ENCODE results near the gene OSBP2.
A peak's percentile ranks its signal among the peaks of the same experiment; 100 is the strongest.
"Not testable (repeated sequence)": the region's sequence is repeated elsewhere in the genome, so short reads cannot be mapped to it uniquely, and the experiment has no call there.

The OSBP2 gene, protein sequence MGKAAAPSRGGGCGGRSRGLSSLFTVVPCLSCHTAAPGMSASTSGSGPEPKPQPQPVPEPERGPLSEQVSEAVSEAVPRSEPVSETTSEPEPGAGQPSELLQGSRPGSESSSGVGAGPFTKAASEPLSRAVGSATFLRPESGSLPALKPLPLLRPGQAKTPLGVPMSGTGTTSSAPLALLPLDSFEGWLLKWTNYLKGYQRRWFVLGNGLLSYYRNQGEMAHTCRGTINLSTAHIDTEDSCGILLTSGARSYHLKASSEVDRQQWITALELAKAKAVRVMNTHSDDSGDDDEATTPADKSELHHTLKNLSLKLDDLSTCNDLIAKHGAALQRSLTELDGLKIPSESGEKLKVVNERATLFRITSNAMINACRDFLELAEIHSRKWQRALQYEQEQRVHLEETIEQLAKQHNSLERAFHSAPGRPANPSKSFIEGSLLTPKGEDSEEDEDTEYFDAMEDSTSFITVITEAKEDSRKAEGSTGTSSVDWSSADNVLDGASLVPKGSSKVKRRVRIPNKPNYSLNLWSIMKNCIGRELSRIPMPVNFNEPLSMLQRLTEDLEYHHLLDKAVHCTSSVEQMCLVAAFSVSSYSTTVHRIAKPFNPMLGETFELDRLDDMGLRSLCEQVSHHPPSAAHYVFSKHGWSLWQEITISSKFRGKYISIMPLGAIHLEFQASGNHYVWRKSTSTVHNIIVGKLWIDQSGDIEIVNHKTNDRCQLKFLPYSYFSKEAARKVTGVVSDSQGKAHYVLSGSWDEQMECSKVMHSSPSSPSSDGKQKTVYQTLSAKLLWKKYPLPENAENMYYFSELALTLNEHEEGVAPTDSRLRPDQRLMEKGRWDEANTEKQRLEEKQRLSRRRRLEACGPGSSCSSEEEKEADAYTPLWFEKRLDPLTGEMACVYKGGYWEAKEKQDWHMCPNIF

DNA sequence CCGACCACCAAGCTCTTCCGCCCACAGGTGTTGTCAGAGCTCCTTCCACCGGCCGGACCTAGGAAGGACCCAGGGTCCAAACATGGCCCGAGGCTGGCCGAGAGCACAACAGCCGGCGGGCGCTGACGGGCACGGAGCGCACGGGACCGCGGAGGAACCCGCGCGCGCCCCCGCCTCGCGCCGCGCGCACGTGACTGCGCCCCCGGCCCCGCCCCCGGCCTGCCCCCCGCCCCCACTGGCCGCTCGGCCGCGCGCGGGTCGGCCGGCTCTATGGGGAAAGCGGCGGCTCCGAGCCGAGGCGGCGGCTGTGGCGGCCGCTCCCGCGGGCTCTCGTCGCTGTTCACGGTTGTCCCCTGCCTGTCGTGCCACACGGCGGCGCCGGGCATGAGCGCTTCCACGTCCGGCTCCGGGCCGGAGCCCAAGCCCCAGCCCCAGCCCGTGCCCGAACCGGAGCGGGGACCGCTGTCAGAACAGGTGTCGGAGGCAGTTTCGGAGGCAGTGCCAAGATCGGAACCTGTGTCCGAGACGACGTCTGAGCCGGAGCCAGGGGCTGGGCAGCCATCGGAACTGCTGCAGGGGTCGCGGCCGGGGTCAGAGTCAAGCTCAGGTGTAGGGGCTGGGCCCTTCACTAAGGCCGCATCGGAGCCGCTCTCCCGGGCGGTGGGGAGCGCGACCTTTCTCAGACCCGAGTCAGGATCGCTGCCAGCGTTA, at the start of gene OSBP2:
Gene OSBP2 (plus strand): TSS at position 235 of the 711 bp plus-strand sequence. CDS start 36 bp downstream, at position 271.
- DNase-seq = no peak

DNA sequence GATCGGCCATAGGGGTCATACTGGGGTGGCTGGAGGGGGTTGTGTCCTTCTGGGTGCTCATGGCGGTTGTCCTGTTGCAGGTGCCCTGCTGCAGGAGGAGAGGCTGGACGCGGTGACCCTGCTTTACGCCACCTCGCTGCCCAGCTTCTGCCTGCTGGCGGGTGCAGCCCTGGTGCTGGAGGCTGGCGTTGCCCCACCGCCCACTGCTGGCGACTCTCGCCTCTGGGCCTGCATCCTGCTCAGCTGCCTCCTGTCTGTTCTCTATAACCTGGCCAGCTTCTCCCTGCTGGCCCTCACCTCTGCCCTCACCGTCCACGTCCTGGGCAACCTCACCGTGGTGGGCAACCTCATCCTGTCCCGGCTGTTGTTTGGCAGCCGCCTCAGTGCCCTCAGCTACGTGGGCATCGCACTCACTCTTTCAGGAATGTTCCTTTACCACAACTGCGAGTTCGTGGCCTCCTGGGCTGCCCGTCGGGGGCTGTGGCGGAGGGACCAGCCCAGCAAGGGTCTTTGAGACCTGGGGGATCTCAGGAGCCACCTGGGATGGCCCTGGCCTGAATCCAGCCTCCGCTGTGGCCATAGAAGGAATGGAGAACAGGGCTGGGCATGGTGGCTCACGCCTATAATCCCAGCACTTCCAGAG, 48.0 kb upstream of the OSBP2 start:
- no peak for DNase-seq

DNA sequence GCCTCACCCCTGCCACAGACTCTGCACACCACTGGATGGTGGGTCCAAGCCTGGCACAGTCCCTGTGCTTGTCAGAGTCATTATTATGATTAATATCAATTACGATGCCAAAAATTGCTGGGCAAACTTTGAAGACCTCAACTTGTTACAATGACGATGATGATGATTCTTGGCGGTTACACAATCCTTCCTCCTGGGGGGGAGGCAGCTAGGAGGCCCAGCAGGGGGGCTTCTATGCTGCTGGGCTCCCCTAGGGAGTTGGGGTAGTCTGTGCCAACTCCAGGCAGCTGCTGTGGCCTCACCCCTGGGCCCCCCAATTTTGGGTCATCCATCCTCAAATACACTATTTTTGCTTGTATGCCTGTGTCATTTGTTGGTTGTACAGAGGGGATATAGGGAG, 47.1 kb upstream of the OSBP2 start:
- no peak for DNase-seq

DNA sequence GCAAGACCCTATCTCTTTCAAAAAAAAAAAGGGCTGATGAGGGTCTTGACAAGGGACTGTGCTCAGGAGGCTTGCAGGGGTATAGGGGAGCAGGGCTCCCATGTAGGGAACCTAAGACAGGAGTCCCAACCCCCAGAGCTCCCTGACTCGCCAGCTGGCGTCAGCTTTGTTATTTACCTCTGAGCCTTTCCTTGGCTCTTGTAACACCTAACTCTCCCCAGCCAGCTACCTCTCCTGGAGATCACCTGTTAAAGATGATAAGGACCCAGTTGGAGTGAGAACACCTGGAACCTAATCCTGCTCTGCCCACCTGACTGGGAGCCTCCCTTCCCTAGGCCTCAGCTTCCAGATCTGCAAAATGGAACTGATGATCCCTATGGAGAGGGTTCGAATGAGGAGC, 45.8 kb upstream of the OSBP2 start:
- no peak for DNase-seq

DNA sequence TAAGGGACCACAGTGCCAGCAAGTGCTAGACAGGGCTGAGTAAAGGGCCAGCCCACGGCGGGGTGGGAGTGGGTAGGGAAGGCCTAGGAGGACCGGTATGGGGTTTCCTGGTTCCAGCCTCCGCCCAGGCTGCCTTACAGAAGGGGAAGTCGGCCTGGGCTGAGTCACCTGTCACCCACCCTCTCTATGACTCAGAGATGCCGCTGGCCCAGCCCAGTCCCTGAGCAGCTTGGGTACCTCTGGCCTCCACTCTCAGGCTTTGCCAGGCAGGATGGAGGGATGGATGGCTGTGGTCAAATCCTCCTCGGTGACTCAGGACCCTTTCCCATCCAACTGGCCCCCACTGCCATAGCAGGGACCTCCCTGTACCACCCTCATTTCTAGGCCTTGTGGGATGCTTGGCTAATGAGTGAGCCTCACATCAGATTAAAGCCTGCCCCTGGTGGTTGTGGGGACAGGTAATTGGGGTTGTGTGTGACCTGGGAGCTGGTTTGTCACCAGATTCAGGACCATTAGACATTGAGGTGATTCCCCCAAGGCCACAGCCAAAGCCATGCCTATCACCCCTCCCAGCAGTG, 45.2 kb upstream of the OSBP2 start:
- no peak for DNase-seq

DNA sequence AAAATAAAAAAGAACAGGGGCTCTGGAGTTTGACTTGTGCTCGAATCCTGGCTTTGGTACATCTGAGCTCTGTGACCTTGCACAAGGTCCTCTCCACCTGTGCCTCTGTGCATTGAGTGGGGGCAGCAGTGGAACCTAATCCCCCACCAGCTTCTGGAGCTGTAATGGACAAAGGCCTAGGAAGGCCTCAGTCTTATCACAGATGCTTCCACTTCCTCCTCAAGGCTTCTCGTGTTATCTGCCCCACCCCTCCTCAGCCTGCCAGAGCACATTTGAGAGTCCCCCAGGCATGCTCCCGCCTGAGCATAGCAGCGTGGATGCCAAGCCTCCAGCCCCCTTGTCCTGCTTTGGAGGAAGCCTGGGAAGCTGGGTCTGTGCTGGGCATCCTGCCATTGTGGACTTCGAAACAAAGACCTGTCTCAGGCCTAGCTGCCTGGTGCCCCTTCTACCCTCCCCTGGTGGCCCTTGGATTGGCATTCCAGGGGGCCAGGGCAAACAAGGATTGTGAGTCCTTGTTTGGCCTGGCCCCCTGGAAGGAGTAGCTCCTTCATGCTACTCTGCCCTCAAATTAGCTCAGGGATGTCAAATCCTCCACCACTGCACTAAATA, 44.1 kb upstream of the OSBP2 start:
- no peak for DNase-seq

DNA sequence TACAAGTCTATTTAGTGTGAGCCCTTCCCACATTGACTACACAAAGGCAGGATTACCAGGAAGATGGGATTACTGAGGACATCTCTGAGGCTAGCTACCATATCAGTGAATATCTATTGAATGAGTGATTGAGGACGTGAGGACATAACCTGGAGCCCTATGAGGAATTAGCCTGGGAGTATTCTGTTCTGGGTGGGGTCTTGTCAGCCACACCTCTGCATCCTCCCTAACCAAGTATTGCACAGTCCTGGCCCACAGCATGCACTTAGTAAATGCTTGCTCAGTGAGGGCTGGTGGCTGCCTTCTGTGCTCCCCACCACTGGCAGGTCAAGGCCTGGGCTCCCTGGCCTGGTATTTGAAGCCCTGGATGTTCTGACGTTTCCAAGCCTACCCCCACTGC, 41.8 kb upstream of the OSBP2 start:
- DNase-seq = no peak

DNA sequence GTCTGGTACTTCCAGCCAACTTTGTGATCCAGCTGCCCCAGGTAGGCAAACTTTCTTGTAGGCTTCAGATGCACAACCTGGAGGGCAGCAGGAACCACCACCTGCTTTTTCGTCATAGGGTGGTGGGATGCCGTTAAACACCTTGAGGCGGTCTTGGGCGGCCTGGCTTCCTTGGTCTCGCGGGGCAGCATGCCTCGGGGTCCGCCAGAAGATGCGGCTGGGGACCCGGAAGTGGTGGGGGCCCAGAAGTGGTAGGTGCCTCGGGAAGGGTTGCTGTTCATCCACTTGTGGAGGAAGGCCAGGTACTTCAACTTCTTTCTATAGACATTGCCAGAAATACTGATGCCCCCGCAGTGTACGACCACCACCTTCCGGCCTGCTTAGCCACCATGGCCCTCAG, 40.3 kb upstream of the OSBP2 start:
- no peak for DNase-seq

DNA sequence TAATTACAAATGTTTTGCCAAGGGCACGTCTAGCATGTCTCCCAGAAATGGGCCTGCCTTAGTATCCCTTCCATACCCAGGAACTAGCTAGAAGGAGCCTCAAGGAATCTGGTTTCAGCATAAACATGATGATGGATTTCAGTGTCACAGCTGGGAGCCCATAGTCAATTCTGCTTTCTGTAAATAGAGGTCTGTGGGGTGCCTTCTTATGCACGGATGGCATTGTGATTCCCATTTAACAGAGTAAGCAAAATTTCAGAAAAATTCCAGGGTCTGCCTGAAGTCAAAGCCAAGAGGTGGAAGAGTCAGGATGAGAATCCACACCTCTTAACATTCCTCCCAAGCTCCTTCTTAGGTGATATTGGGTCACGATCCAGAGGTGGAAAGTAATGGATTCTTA, 39.1 kb upstream of the OSBP2 start:
- no peak for DNase-seq

DNA sequence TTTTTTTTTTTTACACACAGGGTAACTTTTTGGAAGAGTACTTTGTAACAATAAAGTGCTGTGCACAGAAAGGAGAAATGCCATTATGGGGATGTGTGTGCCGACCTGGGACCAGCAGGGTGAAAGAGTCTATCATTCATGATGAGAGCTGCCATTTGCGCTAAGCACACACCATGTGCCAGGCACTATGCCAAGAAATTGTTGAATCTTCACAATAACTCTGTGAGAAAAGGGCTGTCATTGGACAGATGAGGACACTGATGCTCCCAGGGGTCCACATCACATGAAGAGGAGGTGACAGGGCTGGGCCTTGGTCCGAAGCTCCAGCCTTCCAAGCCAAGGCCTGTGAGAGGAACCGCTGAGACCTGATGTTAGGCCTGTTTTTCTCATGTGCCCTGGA, 32.6 kb upstream of the OSBP2 start:
- no peak for DNase-seq

DNA sequence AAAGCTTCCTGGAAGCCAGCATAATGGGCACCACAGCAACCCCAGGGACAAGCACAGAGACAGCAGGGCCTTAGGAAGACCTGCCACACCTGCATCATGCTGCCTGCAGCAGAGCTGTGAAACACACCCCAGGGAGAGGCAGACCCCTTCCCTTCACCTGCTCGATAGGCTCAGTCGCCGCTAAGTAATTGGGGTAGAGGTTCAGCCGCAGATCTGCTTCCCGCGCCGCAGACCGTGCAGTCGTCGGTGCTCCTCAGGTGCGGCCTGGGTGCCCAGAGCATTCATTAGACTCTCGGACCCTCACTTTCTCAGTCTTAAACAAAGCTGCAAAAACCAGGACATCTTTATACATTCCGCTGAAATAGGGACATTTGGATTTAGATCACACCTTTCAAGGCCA, 29.9 kb upstream of the OSBP2 start:
- no peak for DNase-seq

DNA sequence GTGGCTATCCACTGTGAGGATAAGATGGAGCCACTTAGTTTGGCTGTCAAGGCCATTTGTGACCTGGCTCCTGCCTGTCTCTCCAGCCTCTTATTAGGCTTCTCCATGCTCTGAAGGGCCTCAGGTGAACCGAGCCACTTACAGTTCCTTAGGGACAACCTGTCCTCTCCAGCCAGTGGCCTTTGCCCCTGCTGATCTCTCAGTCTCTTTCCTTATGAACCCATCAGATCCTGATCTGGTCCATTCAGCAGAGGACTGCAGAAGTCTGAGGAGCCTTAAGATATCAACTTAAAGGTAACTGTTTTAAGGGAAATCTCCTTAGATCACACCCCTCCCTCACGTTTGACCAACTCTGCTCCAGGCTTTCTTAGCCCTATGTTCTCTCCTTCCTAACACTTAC, 29.4 kb upstream of the OSBP2 start:
- DNase-seq = no peak

DNA sequence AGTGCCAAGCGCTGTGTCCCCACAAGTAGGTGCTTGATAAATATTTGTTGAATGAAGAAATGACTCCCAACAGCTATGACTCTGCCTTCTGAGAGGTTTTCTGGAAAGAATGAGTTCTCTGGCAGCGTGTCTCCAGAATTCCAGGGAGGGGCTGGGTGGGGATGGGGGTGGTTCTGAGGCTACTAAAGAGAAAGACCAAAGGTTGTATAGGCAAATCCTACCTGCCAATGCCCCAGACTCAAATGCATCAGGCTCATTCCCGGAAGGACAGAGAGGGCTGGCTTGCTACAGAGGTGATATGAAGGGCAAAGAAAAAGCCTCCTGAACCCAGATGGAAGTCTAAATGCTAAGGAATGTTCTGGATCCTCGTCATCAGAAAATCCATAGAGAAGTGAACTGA, 28.9 kb upstream of the OSBP2 start:
- DNase-seq = no peak

DNA sequence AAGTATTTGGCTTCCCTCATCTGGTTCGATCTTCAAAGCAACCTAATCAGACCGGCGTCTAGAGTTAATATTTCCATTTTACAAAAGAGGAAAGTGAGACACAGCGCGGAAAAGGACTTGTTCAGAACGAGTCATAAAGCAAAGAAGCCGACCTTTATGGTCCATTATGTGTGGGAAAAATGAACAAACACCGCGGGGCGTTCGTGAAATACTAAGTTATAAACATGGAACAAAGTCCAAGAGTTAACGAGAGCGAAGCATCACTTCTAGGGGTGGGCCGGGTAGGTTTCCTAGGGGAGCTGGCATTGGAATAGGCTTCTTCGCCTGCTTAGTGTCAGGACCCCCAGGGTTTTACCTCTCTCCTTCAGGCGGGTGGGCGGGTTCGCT, 27.6 kb upstream of the OSBP2 start:
- no peak for DNase-seq

DNA sequence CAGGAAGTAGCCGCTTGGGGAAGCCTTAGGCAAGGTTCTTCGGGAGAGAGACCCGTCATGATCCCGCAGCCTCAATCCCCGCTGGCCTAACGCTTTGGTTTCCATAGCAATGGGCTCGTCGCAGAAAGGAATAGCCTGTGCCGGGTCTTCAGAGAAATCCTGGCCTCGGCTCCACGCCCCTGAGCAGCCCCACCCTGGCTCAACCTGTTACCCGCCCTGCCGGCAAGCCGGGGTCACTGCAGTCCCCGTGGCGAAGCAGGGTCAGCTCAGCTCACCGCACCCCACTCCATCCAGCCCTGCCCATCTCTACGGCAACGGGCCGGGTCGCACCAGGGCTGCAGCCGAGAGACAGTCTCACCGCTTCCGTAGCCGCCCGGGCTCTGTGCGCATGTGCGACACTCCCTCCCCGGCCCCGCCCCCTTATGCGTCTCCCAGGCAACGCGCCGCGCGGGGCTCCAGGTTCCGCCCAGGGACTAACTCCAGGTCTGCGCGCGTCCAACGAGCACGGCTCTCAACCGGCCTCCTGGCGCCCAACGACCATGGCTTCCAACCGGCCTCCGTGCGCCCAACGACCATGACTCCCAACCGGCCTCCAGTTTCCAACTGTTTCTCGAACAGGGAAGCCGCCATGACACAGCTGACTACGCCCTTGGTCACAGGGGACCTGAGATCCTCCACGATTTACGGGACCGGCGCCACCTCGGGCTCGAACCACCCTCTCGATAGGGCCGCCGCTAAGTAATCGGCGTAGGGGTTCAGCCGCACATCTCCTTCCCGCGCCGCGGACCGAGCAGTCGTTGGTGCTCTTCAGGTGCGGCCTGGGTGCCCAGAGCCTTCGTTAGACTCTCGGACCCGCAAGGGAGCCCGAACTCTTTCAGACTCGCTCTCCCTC, 26.9 kb upstream of the OSBP2 start, which contains the start of gene DUSP18:
Gene DUSP18 (minus strand): TSS at position 382 of the 892 bp plus-strand sequence. CDS start 3,872 bp downstream, outside the sequence.
- DNase-seq = peak; percentile 53

DNA sequence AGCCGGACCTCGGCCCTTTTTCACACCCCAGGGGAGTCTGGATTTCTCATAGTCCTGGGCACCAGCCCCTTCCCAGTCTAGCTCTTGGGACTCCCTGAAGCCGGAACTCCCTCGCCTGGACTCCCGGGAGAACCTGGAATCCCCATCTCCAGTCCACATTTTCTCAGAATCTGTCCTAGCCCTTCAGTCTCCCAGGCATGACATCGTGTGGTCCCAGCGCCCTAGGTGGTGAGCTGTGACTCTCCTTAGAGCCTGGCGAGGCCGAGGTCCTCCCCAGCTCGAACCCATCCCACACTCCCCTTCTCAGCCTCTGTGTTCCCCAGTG, 26.3 kb upstream of the OSBP2 start:
- DNase-seq = no peak

DNA sequence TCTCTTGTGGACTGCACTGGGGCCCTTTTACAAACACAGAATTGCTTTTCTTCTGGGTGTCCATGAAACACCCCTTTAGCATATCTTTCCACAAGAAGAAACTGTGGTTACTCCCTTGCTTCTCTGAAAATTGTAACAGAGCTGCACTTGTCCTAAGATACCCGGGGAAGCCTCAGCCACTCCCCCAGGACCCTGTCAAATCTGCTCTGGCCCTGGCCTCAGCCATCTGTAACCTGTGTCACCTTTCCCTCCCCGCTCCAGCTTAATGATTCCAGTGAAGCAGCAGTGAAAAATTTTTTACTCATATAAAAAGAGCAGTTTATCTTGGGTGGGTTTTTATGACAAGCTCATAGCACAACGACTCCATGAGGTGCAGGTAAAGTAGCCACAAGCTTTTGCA, 23.6 kb upstream of the OSBP2 start:
- no peak for DNase-seq

DNA sequence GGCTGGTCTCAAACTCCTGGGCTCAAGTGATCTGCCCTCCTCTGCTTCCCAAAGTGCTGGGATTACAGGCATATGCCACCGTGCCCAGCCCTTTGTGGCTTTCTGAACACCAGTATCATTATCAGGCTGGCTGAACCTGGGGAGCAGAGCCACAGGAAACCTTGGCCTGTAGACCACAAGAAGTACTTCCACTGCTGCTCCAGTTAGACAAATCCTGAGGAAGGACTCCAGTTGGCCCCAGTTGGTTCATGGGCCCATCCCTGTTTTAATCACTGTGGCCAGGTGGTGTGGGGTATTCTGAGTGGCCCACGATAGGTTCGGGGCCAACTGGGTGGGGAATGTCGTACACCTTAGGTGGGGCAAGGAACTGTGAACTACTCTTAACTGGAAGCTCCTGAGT, 21.5 kb upstream of the OSBP2 start:
- DNase-seq = no peak

DNA sequence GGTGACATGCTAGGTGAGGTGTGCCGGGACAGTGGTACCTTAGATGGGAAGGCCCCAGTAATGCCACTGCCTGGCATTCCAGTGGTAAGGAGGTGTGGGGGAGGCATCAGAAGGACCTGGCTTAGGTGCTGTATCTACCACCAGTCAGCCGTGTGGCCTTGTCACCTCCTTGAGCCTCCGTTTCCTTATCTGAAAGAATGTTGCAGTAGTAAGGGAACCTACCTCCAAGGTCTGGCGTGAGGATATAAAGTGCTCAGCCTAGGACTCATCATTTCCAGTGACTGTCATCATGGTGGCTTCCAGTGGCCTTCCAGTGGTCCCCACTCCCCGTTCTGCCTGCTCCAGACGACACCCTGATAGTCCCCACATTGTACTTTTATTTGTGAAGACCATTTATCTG, 20.2 kb upstream of the OSBP2 start:
- no peak for DNase-seq

DNA sequence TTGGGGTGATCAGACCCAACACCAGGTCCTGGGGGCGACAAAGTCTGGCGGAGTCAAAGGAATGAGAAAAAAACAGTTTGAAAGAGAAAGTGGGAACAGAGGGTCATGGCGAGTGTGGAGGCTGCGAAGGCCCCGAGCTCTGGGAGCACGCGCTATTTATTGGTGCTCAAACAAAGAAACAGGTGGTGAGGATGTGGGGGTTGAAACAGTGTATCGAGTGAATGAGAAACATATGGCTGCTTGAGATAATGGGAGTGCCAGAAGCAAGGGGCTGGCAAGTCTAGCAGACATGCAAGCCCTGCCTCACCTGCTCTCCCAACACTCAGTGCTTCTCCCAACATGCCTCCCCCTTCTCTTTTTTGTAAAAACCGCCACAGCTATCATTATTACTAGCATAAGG, 19.2 kb upstream of the OSBP2 start:
- DNase-seq = peak; percentile 29

DNA sequence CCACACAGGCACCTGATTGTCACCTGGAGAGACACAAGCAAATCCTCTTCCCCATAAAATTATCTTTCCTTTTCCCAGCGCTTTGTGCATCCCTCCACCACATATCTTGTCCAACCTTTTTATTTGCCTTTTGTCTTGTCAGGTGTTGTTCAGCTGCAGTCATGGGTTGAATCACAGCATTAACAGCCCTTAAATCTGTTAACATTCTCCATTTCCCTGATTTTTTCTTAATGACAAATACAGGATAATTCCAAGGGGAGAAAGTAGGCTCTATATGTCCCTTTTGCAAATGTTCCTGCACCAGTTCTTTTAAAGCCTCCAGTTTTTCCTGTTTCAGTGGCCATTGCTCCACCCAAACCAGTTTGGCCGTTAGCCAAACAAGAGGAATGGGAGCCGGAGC, 18.1 kb upstream of the OSBP2 start:
- not testable (repeated sequence) for DNase-seq
